Activated T-cell treated with anti-CD3 and anti-CD28 coated beads, Interleukin-2, amount 50 U/mL, for 48 hours (primary cell): Measurements from ENCODE around the gene CDCA8.
A peak's percentile ranks its signal among the peaks of the same experiment; 100 is the strongest.
"Not testable (repeated sequence)": the region's sequence is repeated elsewhere in the genome, so short reads cannot be mapped to it uniquely, and the experiment has no call there.

ENCODE experiments used
- DNase-seq, 2 experiments: peaks; one replicate each; pipeline ENCODE4 v3.0.0-alpha.2; 2020

Gene CDCA8

DNA sequence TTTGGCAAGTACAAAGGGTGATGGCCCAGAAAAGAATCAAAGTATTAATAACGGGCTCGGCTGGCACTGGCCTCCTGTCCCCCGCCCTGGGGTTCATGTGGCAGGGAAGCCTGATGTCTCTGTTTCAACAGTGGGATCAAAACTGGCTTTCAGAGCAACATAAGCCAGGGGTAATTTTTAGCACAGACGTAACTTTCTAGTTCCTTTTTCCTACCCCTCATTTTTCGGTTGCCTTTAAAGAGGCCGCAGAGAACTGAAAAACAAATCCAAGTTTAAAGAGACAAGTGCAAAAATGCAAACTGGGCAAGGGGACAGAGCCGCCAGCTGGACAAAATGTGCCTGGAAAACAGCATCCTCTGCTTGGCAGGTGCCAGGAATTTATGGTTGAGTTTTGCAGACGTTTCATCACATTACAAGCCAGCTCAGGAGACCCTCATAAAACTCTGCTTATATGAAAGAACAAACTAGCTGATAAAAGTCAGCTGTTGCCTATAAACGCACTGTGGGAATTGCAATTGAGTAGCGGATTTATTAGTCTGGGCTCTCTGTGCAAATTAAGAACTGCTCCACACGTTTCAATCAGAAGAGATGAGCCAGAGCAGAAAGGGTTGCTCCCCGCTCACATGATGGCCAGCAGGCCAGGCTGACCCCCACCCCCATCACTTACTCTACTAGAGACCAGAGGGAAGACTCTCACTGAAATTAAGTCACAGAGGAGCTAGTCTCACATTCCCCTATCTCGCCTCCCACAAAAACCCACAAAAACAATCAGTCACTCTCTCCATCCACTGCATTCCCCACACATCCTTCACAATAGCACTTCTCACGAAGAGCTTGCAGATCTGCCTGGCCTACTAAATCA lies 15.8 kb upstream of the CDCA8 start:
- no peak for DNase-seq

DNA sequence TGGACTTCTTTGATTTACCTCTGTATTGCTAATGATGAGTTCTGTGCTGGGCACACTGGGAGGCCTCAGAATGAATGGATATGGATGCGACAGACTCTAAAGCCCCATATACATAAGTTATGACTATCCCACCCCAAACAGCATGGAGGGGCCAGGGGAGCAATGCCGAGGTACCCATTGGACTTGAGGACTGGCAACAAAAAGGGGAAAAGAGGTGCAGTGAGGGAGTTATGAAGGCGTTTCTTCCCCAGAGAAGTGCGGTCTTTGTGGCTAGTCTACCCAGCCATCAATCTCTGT lies 15.2 kb upstream of the CDCA8 start:
- DNase-seq, result no peak

DNA sequence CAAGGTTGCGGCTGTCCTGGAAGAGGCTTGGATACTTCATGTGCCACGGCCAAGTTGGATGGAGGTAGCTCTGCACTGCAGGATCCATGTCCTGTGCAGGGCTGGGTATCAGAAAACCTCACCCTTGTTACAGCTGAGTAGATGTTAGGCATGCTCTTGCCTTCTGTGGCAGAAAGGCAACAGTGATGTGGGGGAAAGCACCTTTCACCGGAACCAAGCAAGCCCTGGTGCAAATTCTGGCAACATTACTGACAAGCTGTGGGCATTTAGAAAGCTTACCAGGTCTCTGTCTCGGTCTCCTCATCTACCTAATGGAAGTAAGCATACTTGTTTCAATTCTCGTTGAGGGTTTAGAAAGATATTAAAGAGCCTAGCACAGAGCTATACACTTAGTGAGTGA lies 14.5 kb upstream of the CDCA8 start:
- no peak for DNase-seq

DNA sequence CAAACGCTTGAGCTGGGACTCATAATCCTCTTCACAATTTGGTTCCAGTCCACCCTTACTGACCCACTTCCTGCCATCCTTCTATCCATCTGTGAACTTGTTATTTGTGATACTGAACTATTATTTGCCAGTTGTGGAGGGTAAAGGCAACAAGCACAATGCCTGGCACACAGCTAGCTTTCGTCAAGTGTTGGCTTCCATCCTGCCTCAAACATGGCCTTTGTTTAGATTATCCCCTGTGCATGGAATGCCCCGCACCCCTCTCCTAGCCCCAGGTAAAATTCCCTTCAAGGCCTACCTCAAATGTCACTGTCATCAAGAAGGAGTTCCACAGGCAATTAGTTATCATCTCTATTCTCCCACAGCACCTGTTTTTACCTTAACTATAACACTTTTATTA lies 11.4 kb upstream of the CDCA8 start:
- DNase-seq, result no peak

DNA sequence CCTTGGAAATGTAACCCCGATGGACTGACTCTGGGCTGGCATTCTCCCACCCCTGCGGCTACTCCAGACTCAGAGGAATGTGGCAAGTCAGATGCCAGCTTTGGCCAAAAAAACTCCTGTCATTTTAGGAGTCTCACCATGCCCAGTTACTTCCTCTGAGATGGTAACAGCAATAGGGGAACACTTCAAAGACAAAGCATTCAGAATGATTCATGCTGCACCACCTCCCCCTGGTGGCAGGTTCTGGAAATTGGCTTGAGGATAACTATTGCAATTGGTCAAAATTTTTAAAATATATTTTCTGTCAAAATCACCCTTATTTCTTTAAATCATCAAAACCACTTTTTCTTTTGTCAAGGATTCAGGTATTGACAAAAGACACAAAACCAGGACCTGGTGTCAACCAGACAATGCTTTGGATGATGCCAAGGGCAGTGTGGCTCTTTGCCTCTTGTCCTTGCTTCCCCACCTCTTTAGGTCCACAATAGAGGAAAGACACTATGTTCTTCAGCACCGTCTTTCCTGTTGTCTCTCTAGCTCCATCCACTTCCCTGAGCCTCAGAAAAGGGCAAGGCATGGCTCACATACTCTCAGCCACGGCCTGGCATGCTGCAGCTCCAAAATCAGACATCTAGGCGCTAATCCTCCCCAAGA lies 9.9 kb upstream of the CDCA8 start:
- DNase-seq, result peak; percentile 86 to 90

DNA sequence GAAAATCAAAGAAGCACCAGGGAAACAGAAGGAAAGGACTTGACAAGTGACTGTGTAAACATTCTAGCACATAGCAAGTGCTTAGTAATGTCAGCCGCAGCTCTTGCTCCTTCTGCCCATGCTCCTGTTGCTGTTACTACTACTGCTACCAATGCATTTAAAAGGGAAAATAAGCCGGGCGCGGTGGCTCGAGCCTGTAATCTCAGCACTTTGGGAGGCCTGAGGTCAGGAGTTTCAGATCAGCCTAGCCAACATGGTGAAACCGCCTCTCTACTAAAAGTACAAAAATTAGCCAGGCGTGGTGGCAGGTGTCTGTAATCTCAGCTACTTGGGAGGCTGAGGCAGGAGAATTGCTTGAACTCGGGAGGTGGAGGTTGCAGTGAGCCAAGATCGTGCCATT lies 8.1 kb upstream of the CDCA8 start:
- DNase-seq, result not testable (repeated sequence)

DNA sequence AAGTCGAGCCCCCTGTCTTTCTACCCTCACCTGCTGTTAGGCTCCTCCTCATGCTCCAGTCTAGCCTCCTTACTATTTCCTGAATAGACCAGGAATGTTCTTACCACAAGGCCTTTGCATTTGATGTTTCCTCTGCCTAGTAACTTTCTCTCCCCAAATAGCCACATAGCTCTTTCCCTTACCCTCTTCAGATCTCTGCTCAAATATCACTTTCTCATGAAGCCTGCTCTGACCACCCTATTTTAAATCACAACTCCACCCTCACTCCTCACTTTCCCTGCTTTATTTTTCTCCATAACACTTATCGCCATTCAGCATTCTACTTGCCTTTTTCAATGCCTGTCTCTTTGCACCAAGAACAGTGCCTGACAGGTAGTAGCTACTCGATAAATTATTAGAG lies 6.6 kb upstream of the CDCA8 start:
- DNase-seq, result no peak

DNA sequence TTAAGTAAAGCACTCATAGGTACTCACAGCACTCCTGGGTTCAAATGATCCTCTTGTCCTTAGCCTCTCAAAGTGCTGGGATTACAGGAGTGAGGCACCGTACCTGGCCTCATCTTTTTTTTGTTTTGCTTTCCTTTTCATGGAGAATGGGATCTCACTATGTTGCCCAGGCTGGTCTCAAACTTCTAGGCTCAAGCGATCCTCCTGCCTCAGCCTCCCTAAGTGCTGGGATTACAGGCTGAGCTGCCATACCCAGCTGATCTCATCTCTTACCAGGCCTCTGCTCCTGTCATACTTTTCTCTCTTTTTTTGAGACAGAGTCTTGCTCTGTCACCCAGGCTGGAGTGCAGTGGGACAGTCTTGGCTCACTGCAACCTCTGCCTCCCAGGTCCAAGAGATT lies 4.6 kb upstream of the CDCA8 start:
- DNase-seq, result not testable (repeated sequence)

DNA sequence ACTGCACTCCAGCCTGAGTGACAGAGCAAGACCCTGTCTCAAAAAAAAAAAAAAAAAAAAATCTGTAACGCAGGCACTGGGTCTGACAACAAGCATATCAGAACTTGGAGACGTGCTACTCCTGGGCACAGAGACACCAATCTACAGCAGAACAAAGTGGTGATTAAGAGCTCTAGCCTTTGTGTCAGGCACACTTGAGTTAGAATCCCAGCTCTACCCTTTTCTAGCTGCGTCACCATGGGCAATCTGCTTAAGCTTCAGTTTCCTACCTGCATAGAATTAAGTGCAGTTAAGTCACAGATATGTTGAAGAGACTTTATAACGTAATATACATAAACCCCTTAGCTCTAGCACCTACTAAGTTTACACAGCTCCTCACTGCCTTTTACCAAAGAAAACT lies 3.4 kb upstream of the CDCA8 start:
- no peak for DNase-seq

DNA sequence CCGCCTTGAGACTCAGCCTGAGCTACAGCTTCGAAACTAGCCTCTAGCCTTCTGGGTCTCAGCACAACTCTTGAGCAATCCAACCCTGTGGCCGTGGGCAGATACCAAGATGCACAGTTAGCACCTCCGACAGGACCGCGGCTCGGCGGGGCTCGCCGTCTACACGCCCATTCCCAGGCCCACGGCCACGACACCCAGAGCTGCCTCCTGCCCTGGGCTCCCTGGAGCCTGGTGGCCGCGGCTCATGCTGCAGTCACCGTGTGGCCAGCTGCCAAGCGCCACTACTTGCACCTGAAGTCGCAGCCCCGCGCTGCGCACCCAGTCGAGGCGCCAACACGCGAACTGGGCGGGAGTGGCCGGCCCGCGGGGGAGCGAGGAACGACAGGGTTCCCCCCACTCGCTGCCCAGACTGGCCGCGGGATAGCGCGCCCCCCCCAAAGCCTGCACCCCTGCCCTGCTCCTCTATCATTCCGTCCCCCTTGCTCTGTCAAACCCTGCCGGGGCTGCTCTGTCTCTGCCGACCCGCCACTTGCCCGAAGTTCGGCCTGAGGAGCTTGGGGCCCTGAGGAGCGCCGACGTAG lies 729 bp upstream of the CDCA8 start:
- peak in 1 of 2 experiments; percentile 55 for DNase-seq

DNA sequence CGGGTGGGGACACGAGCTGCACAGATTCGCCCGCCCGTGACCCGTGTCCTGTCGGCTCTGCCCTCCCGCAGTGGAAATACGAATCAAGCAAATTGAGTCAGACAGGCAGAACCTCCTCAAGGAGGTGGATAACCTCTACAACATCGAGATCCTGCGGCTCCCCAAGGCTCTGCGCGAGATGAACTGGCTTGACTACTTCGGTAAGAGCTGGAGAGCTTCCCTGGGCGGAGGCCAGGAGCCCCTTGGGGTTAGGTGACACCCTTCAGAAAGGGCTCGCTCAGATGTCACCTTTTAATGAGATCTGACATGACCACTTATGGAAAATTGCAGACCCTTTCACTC lies 489 bp downstream of the CDCA8 start:
- DNase-seq, result no peak

DNA sequence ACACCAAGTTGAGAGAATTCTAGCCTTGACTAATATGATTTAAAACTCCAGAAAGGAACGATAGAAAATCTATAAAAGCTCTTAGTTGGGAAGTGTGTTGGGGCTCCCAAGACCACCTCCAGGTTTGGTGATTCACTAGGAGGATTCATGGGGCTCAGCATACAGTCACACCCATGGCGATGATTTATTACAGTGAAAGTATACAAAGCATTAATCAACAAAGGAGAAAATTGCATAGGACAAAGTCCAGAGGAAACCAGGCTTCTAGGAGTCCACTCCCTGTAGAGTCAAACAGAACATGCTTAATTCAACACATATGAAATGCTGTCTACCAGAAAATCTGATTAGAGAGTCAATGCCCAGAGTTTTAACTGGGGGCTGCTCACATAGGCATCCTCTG lies 4.8 kb downstream of the CDCA8 start:
- DNase-seq, result no peak

DNA sequence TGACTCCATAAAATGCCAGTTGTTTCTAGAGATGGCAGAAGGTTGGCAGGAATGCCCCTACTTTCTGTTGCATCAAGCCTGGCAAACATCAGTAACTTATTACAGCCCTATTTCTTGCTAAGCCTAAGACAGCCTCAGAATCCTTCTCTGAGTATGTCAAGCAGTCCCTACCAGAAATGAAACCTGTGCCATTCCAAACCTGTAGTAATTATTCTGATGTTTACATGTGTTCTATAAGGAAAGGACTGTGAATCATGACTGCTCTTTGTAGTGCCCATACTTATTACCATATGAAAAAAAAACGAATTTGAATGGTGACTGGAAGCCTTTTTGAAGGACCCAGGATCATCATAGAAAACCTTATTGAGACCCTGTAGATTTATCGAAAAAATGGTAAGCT lies 5.4 kb downstream of the CDCA8 start:
- no peak for DNase-seq

DNA sequence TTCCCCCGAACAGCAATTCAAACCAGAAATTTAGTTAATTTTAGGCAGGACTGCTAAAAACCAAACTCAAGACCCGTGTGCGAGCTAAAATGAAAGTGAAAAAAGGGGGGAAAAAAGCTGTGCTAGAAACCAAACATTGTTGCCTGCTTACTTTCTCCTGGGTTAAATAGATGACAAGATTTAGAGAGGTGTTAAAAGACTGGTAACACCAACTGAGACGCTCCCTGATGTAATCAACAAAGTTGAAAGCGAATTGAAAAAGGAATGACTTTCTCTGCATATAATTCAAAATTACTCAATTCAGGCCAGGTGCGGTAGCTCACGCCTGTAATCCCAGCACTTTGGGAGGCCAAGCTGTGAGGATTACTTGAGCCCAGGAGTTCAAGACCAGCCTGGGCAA lies 6.8 kb downstream of the CDCA8 start:
- DNase-seq, result no peak

DNA sequence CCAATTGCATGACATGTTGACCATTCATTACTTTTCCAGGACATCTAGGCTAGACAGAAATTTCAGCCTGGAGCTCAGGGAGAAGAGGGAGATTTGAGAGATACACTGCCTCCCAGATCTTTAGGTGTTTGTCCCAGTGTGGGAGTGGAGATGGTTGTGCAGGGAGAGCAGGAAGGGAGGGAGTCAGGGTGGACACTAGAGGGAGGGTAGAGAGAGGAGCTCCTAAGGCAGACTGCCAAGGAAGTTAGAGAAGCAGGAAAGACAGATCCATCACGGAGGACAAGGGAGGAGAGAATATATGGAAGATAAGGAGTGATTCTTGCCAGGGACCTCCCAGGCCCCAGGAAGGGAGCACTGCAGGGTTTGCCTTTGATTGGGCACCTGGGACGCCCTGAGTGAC lies 8.7 kb downstream of the CDCA8 start:
- DNase-seq, result no peak

DNA sequence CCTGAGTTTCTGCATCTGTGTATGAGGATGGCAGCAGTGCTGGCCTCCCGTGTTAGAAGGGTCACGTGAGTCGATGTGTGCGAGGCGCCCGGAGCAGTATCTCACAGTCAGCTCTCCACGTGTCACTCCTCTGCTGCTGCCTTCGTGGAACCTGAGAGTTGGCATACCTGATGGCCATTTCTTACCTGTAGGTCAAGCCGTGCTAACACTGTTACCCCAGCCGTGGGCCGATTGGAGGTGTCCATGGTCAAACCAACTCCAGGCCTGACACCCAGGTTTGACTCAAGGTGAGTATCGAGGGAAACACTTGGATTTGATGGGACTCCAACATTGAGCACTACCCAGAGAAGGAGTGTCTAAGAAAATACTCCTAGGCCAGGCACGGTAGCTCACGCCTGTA lies 10.7 kb downstream of the CDCA8 start:
- DNase-seq, result no peak

DNA sequence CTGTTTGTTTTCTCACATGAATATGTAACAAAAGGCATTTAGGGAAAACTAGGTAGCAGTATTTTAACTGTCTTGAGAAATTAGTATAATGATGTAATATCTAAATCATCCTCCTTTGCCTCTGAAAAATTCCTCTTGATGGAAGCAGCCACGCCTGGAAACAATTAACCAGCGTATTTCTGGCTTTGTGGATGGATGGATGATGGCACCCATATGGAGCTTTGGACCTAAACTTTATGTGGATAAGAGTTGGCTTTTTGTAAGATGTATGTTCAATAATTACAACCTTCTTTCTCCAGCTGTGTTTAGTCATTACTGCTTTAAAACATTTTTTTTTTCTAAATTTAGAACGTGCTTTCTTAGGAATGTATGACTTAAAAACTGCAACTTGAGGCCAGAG lies 12.7 kb downstream of the CDCA8 start:
- no peak for DNase-seq

DNA sequence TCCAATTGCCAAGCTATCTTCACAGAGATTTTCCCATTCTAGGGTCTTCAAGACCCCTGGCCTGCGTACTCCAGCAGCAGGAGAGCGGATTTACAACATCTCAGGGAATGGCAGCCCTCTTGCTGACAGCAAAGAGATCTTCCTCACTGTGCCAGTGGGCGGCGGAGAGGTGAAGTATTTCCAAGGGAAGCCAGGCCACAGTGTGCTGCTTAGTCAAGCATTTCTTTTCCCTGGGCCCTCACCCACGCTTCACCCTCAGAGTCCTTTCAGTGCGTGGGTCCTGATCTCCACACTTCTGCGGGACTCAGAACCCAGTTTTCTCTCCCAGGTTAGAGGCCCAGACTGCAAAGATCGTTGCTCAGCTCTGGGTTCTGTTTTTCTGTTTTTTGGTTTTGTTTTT lies 13.1 kb downstream of the CDCA8 start:
- no peak for DNase-seq

DNA sequence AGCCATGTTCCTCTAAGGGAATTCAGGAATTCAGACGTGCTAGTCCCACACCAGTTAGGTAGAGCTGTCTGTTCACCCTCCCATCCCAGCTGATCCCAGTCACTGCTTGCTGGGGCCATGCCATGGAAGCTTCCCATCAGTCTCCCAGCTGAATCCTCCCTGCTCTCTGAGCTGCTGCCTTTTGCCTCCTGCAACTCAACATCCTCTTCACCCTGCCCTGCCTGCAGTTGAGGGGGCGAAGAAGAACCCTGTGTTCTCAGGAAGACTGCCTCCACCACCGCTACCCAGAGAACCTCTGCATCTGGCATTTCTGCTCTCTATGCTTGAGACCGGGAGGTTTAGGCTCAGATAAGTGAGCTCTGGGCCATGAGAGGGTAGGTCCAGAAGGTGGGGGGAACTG lies 16.2 kb downstream of the CDCA8 start:
- DNase-seq, result no peak

DNA sequence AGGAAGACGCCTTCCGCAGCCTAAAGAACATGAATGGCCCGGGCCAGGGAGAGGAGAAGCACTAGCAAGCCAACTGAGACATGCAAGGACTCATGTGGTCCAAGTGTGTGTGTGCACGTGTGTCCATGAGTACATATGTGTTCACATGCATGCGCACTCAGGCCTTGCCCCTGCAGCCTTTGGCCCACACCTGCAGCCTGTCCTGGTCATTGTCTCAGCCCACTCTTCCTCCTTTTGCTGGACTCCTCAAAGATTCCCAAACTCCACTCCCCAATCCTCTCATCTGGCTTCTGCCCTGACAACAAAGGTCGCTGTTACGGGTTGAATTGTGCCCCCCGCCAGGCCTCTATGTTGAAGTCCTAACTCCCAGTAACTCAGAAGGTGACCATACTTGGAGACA lies 21.9 kb downstream of the CDCA8 start:
- DNase-seq, result no peak

DNA sequence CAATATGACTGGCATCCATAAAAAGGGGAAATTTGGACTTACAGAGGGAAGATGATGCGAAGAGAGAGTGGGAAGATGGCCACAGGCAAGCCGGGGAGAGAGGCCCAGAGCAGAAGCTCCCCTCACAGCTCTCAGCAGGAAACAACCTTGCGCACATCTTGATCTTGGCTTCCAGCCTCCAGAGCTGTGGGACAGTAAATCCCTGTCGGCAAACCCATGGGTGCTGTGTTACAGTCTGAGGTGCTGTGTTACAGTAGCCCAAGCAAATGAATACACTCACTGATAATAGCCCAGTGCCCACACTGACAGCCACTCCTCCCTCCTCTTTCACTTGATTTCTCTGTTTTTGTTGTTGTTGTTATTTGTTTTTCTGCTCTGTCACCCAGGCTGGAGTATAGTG lies 22.4 kb downstream of the CDCA8 start:
- DNase-seq, result no peak

DNA sequence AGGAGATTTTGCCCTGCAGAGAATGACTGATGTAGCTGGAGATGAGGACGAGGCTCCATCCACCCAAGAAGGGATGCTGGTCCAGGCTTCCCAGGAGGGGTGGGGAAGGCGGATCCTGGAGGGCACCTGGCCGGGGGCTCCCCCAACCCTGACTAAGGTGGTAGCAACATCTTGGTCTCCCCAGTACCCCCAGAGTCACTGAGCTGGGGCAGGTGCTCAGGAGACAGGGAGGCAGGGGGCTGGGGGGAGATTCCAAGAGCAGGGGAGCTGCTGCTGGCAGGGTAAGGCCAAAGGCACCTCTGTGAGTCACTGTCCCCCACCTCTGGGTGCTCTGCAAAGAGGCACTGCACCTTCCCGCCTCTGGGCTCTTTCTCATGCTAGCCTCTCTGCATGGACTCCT lies 24.0 kb downstream of the CDCA8 start:
- no peak for DNase-seq

DNA sequence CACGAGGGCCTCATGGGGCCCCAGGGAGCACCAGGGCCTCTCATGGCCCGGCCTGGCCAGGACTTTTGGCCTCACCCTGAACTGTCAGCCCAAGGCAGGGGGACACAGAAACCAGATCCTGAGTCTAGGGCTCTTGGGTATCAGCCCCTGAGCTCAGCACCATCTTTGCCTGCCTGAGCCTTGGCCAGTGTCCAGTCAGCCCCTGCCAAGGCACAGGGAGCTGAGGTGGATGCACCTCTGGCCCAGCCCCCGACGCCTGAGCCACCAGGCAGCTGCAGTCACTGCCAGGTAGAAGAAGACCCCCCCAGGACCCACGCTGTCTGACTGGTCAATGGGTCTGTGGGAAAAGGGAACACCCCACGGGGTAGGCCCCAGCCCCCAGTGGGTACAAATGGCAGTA lies 25.3 kb downstream of the CDCA8 start:
- no peak for DNase-seq

DNA sequence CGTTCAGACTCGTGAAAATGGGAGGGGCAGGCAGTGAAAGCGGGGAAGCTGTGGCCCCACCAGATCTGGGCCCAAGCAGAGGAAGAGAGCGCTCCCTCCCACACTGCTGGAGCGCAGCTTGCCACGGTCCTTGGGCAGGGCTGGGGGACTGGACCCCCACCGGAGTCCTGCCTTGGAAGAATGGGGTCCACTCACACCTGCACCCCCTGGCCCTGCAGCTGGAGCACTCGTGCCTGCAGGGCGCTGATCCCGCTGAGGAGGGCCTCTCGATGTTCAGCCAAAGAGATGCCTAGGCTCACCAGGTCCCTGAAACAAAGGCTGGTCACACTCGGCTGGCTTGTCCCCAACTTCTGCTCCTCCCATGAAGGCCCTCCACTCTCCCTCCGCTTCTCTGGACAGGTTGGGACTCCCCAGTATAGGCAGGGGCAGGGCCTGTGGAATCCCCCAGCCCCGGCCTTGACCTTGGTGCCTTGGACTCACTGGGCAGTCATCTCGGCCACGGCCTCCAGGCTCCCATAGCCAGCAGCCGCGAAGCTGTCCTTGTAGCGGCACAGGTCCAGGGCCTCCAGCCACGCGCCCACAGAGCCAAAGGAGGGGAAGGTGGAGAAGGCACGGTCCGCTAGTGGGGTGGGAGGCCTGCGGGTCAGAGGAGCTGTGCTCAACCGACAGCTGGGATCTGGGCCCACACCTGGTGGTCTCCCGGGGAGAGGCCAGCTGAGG lies 26.0 kb downstream of the CDCA8 start:
- DNase-seq, result no peak
